AG04449 (cell line): ENCODE data around the gene BAIAP2.

Source experiments
- CTCF ChIA-PET: fragments of 350-600 bp; formaldehyde crosslinking; extraction: SDS; loops from one replicate; lab custom pipeline; 2021; ENCODE audit warnings: antibody characterized with exemption; lab: Yijun Ruan, JAX
- POLR2A ChIA-PET: fragments of 400-600, 350-600 bp; formaldehyde crosslinking; extraction: SDS; loops from one replicate; lab custom pipeline; 2020; ENCODE audit warnings: antibody characterized with exemption, inconsistent platforms; lab: Yijun Ruan, JAX
- DNase-seq: peaks from one replicate; pipeline ENCODE4 v3.0.0-alpha.2; 2010; ENCODE audit warnings: low read depth, low spot score
- H3K4me3 ChIP-seq: 2 replicates; pipeline ENCODE4 v1.5.1; 2011; ENCODE audit warnings: low read depth, mild to moderate bottlenecking, control low read depth, low read length
- CTCF ChIP-seq: IDR thresholded peaks from one replicate; pipeline ENCODE4 v1.5.1; 2011; ENCODE audit warnings: mild to moderate bottlenecking, moderate library complexity, low read length, control low read depth, inconsistent platforms; ENCODE audit not compliant: insufficient read depth; ENCODE audit errors: missing control alignments

The BAIAP2 gene

GRCh38 chr17:81083125-81083765 lies 48.3 kb downstream of the BAIAP2 start:
- no peak for TF ChIP-seq CTCF
- POLR2A ChIA-PET = no interaction called here
- H3K4me3 ChIP-seq = no peak overlapping the region
- no peak for DNase-seq
- CTCF ChIA-PET = interaction anchor here (1.0 to 1.7 kb wide), 2 partner anchors 15 to 59 kb away, joined by 3 to 13 read pairs; no protein-coding TSS in a partner anchor

DNA sequence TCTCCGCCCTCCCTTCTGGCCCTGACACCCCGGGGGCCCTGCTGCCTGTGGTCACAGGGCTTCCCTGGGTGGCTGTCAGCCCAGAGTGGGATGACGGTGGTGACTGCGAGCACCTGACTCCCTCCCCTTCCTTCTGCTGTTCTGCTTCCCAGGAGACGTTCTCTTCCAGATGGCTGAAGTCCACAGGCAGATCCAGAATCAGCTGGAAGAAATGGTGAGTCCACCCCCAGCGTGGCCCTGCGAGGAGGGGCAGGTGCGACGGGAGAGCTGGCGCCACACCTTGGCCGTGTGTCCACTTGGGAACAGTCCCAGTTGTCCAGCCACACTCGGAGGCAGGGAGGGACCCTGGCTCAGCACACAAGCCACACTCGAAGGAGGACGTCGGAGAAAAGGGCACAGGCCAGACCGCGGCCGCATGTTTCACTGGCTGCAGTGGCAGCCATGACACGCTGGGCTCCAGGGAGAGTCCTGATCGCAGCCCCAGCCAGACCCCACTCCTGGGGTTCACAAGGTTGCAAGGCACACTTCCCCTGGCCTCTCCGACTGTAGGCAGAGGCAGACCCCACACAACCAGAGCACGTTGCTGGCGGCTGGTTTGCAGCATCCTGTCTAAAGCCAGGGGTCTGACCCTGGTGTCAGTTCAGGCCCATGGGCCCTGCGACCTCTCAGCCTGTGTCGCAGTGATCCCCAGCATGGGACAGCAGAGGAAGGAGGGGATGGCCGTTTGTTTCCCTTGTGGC lies 49.9 kb downstream of the BAIAP2 start:
- no peak for TF ChIP-seq CTCF
- ChIA-PET CTCF (interaction anchor here (1.2 to 2.1 kb wide), 2 partner anchors 10 to 13 kb away, joined by 5 to 11 read pairs; no protein-coding TSS in a partner anchor), POLR2A (no interaction called here)
- H3K4me3 ChIP-seq = no peak overlapping the region
- no peak for DNase-seq

DNA sequence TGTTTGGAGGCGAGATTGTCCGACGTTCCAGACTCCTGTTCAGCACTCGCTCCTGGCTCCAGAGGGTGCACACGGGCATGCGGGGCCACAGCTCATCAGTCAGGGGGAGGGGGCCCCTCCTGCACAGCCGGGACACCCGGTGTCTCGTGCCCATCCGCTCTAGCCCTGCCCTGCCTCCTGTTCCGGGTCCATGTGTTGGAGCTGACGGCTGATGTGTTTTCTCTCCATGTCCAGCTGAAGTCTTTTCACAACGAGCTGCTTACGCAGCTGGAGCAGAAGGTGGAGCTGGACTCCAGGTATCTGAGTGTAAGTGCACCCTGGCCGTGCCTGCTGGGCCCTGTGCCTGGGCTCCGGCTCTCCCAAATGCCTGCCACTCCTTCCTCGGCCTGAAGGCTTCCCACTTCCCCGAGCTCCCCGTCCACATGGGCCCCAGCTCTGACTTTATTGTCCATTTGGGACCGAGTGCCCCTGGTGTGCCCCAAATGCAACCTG lies 50.5 kb downstream of the BAIAP2 start:
- POLR2A ChIA-PET = no interaction called here
- no peak for TF ChIP-seq CTCF
- H3K4me3 ChIP-seq = no peak overlapping the region
- DNase-seq = no peak
- CTCF ChIA-PET = interaction anchor here (1.2 to 2.1 kb wide), 3 partner anchors 9 to 16 kb away, joined by 5 to 11 read pairs (median 7); no protein-coding TSS in a partner anchor

DNA sequence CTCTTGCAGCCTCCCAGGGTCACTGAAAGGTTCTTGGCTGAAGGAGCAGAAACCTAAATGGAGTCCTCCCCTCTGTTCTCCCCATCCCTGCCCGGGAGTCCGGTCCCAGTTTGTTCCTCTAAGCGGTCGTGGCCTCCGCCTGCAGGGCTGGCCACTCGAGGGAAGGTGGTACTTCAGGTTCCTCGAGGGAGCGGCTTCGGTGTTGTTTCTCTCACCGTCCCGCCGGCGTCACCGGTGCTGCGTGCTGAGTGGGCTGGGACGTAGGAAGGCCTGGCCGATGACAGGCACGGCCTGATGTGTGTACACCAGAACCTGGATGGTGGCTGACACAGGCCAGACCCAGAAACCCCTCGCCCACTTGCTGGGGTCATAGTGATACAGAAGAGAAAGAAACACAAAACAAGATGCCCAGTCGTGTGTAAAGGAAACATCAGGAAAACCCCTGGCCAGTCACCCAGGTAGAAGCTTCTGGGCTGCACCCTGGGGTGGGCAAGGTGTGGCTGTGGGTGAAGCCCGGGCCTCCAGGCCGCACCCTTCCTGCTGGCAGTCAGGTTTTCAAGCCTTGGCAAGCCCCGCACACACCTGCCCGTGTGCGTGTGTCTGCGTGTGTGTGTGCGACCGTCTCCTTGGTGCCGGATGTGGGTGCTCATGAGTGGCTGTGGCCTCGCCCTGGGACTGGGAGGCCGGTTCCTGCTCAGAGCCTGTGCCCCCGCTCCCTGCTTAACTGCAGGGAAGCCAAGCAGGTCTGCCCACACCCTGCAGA lies 52.0 kb downstream of the BAIAP2 start:
- CTCF ChIA-PET = interaction anchor here (1.8 to 2.4 kb wide), 3 partner anchors 11 to 15 kb away, joined by 7 to 23 read pairs (median 11); no protein-coding TSS in a partner anchor
- no peak for TF ChIP-seq CTCF
- POLR2A ChIA-PET = no interaction called here
- DNase-seq = no peak
- H3K4me3 ChIP-seq = no peak overlapping the region

DNA sequence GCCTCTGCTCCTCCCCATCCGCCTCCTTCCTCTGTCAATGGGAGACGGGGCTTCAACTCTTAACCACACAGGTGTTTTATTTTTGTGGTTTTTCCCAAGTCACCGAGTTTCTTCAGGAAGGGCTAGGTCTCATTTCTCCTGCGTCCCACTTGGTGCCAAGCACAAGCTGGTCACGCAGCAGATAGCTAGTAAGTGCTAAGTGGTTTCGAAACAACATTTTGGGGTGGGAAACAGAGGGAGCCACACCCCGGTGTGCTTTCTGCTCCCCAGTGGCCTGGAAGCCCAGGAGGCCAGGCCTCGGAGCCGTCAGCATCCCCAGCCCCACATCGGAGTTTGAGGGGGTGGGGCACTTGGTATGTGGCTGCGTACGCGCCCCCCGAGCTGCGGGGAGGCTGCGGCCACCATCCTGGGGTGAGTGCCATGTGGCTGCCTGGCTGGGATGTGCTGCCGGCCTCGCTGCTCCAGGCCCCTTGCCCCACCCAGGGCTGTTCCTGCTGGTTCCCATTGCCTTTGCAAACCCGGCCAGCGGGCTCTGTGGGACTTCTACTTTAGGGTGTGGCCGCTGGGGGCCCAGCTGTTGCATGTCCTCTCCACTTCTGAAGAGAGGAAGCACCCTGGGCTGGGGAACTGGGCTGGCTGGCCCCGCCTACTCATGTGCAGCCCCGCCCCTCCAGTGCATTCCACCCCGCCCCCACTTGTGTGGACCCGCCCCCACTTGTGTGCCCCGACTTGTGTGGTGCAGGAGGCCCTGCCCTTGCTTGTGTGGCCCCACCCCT lies 55.6 kb downstream of the BAIAP2 start:
- no peak for DNase-seq
- ChIA-PET POLR2A (no interaction called here), CTCF (interaction anchor here (1.5 to 1.7 kb wide), 3 partner anchors 8 to 67 kb away, joined by 5 to 7 read pairs (median 6); no protein-coding TSS in a partner anchor)
- TF ChIP-seq CTCF = no peak
- H3K4me3 ChIP-seq = no peak overlapping the region
